Neutrophil (primary cell): ENCODE results near the gene OLA1.

Source experiments
- H3K27ac ChIP-seq: fragments of 200-600 bp; sonication (generic); 2 replicates; pipeline ENCODE4 v1.5.1; 2016; ENCODE audit warnings: mild to moderate bottlenecking, moderate library complexity
- H3K27me3 ChIP-seq: fragments of 200-600 bp; sonication (generic); 2 replicates; pipeline ENCODE4 v1.6.0; 2016; ENCODE audit warnings: mild to moderate bottlenecking
- H3K36me3 ChIP-seq: fragments of 200-600 bp; sonication (generic); 2 replicates; pipeline ENCODE4 v1.5.1; 2017
- H3K4me1 ChIP-seq, 2 experiments: fragments of 200-600 bp in 1 of 2; sonication (generic) in 1 of 2; 1 replicate in 1 of 2; 2 replicates in 1 of 2; pipeline versions ENCODE4 v1.5.1 to v1.6.1; 2013 to 2016; ENCODE audit warnings: low read depth in 1 of 2, low read length in 1 of 2, mild to moderate bottlenecking in 1 of 2, moderate library complexity in 1 of 2; ENCODE audit not compliant: control insufficient read depth in 1 of 2, insufficient read depth in 1 of 2
- H3K4me3 ChIP-seq, 2 experiments: fragments of 200-600 bp in 1 of 2; sonication (generic) in 1 of 2; 1 replicate in 1 of 2; 2 replicates in 1 of 2; pipeline ENCODE4 v1.5.1; 2013 to 2016; ENCODE audit warnings: low read depth in 1 of 2, low read length in 1 of 2, mild to moderate bottlenecking in 1 of 2, moderate library complexity in 1 of 2
- H3K9me3 ChIP-seq: fragments of 200-600 bp; sonication (generic); 2 replicates; pipeline ENCODE4 v1.5.1; 2016
- CTCF ChIP-seq: fragments of 200-600 bp; sonication (generic); IDR thresholded peaks from 2 replicates; pipeline ENCODE4 v1.5.1; 2016; ENCODE audit warnings: antibody characterized with exemption

OLA1 gene

GRCh38 chr2:174049895-174050294 lies 198.4 kb downstream of the OLA1 start:
- Histone ChIP-seq H3K27ac (no peak overlapping the region), H3K4me3 (no peak overlapping the region), H3K9me3 (no peaks in the 10 kb centered on the region), H3K27me3 (peaks cover 15% of the 10 kb centered on the region), H3K36me3 (no peaks in the 10 kb centered on the region), H3K4me1 (no peaks in the 10 kb centered on the region)
- TF ChIP-seq CTCF, result no peak

DNA sequence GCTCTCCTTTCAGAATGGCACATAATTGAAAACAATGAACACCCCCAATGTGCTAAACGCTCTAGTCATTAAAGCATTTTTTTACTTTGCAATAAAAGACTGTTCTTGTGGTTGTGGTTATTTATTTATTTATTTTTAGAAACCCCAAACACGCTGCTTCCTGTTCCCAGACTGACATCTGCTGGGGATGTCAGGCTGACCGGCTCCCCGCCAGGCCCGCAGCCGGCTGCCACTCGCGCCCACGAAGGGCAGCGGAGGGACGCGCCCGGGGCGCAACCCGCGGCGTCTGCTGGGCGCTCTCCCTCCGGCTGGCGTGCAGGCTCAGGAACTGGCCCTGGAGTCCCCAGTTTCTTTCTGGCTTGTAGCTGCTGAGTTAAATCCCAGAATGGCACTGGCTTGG lies 200.1 kb downstream of the OLA1 start:
- Histone ChIP-seq H3K36me3 (no peaks in the 10 kb centered on the region), H3K9me3 (no peaks in the 10 kb centered on the region), H3K27ac (no peak overlapping the region), H3K27me3 (peaks cover 5% of the 10 kb centered on the region), H3K4me3 (no peak overlapping the region), H3K4me1 (no peaks in the 10 kb centered on the region)
- no peak for TF ChIP-seq CTCF

DNA sequence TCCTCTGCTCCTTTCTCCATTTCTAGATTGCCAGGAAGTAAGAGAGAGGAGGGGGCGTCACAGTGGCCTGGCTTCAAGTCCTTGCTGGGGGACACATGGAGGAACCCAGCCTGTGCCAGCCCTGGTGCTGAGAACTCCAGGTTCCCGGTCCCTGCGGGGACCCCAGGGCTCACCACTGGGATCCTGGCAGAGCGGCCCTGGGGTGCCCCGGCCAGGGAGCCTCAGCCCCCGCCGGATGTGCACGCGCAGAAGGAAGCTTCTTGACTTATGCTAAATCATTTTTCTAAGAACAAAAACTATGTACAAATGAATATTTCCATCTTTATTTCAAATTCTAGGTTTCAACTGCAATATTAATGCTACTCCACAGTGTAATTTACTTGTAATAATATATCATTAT lies 200.6 kb downstream of the OLA1 start:
- Histone ChIP-seq H3K27ac (no peak overlapping the region), H3K9me3 (no peaks in the 10 kb centered on the region), H3K36me3 (no peaks in the 10 kb centered on the region), H3K4me1 (no peaks in the 10 kb centered on the region), H3K27me3 (peaks cover 4% of the 10 kb centered on the region), H3K4me3 (no peak overlapping the region)
- TF ChIP-seq CTCF, result no peak

DNA sequence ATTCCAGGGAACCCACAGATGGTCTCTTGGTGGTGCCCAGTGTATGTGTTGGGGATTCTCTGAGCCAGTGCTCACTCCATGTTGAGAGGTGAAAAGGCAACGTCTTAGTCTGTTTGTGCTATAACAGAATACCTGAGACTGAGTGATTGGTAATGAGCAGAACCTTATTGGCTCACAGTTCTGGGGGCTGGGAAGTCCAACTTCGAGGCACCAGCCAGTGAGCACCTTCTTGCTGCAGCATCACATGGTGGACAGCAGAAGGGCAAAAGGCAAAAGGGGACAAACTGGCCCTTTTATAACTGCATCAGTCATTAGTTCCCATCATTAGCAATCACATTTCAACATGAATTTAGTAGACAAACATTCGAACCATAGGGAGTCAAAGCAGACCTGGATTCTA lies 202.2 kb downstream of the OLA1 start:
- no peak for TF ChIP-seq CTCF
- Histone ChIP-seq H3K4me3 (no peak overlapping the region), H3K4me1 (no peaks in the 10 kb centered on the region), H3K27ac (no peak overlapping the region), H3K27me3 (peaks cover 4% of the 10 kb centered on the region), H3K36me3 (no peaks in the 10 kb centered on the region), H3K9me3 (no peaks in the 10 kb centered on the region)

GRCh38 chr2:174044556-174044955 lies 203.8 kb downstream of the OLA1 start:
- Histone ChIP-seq H3K4me1 (peaks cover 10 to 11% of the 10 kb centered on the region in 2 experiments), H3K36me3 (no peaks in the 10 kb centered on the region), H3K9me3 (no peaks in the 10 kb centered on the region), H3K27me3 (peaks cover 4% of the 10 kb centered on the region), H3K4me3 (no peak overlapping the region), H3K27ac (no peak overlapping the region)
- no peak for TF ChIP-seq CTCF

GRCh38 chr2:174040417-174040701 lies 208.0 kb downstream of the OLA1 start:
- no peaks in the 10 kb centered on the region for H3K27me3 ChIP-seq
- H3K9me3 ChIP-seq, result no peaks in the 10 kb centered on the region
- H3K36me3 ChIP-seq, result no peaks in the 10 kb centered on the region
- peak overlapping the region in 1 of 2 experiments; percentile 39 for H3K4me3 ChIP-seq
- peaks cover 50 to 53% of the 10 kb centered on the region in 2 experiments for H3K4me1 ChIP-seq
- H3K27ac ChIP-seq, result peak overlapping the region; percentile 99
- no peak for TF ChIP-seq CTCF
